Subcutaneous adipose tissue (tissue), 4 donors: ENCODE data around the gene RTL10. TPM values are rescaled to one million over a fixed set of nuclear protein-coding genes. Genes with fewer than 3 reads are reported as not detected.

Experiments
- total RNA-seq, 4 donors: library from RNA; depleted of rRNA; stranded (reverse); fragments of >200 nt; gene quantifications; one replicate each; pipeline ENCODE4 v1.1.0, GENCODE V29; 2016
- TF ChIP-seq, protein P1 (sequence below): fragments of 450-650 bp; IDR thresholded peaks from one replicate; pipeline ENCODE4 v1.5.1; 2016; ENCODE audit warnings: low read depth, mild to moderate bottlenecking, control low read depth, antibody characterized with exemption, moderate library complexity

RTL10 gene
- total RNA-seq, 4 donors from 2014 or later, result 4.1 to 11.9 (median 6.7) TPM

DNA sequence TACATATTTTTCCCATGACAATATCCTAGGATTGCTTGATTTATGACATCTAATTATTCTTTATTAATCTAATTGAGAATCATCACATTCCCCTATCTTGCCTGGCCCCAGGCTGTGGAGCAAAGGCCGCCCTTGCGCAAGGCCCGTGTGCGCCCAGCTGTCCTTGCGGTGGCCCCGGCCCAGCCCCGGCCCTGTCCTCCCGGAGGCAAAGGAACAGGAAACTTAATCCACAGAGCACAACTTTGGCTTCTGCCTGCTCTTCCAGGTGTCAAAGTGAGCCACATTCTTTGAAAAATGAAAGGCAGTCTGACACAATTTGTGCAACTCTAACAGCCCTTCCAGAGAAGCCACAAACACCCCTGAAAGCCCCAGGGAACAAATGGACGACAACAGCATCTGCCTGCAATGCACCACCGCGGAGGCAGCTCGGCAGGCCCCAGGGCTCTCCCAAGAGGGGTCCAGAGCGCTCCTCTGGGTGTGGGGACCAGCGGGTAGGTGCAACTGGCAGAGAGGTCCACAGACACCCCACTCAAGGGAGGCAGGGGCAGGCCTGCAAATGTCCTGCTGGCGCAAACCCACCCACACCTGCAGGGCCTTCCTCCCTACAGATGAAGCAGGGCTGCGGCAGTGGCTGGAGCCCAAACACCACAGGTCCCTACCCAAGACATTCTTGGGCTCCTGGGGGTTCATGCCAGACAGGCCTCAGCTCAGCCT, 30.3 kb downstream of the RTL10 start:
- TF ChIP-seq, protein P1, sequence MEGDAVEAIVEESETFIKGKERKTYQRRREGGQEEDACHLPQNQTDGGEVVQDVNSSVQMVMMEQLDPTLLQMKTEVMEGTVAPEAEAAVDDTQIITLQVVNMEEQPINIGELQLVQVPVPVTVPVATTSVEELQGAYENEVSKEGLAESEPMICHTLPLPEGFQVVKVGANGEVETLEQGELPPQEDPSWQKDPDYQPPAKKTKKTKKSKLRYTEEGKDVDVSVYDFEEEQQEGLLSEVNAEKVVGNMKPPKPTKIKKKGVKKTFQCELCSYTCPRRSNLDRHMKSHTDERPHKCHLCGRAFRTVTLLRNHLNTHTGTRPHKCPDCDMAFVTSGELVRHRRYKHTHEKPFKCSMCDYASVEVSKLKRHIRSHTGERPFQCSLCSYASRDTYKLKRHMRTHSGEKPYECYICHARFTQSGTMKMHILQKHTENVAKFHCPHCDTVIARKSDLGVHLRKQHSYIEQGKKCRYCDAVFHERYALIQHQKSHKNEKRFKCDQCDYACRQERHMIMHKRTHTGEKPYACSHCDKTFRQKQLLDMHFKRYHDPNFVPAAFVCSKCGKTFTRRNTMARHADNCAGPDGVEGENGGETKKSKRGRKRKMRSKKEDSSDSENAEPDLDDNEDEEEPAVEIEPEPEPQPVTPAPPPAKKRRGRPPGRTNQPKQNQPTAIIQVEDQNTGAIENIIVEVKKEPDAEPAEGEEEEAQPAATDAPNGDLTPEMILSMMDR, result no peak

DNA sequence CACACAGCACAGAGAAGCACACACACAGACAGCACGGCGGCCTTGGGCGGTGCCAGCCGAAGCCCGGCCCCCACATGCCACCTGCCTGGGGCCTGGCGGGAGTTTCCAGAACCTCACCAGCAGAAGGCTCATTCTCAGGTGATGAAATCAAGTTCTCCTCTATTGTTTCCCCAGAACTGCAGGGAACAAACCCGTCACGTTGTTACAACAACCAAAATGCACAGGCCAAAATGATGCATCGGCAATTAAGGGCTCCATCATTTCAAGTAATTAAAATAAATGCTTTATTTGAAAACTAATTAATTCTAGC, 30.8 kb downstream of the RTL10 start:
- TF ChIP-seq, protein P1, result no peak

DNA sequence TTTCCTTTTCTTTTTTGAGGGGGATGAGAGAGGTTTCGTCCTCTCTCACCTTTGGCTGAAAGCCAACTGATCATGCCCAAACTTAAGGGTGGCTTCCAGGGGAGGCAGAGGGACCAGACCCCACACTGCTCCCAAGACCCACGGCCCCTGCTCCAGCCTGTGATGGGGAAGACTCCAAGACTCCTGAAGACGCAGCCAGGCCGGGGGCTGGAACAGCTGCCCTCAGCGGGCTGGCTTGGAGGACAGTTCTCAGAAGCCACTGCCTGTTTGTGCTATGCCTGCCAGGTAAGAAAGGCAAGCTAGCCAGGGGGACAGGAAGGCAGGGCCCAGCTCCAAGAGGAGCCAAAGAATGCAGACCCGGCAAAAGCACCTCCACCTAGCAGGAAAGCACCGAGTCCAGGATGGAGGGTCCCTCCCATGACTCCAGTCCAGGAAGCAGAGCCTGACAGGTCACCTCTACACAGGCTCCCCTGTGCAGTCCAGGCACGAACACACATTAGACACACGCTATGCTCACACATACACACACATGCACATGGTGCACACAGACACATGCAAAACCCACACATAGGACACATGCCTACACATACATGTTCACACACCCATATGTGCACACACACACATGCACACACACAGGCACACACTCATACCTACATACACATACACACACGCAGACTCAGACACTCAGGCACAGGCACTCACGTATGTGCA, 31.3 kb downstream of the RTL10 start:
- TF ChIP-seq, protein P1, result no peak

DNA sequence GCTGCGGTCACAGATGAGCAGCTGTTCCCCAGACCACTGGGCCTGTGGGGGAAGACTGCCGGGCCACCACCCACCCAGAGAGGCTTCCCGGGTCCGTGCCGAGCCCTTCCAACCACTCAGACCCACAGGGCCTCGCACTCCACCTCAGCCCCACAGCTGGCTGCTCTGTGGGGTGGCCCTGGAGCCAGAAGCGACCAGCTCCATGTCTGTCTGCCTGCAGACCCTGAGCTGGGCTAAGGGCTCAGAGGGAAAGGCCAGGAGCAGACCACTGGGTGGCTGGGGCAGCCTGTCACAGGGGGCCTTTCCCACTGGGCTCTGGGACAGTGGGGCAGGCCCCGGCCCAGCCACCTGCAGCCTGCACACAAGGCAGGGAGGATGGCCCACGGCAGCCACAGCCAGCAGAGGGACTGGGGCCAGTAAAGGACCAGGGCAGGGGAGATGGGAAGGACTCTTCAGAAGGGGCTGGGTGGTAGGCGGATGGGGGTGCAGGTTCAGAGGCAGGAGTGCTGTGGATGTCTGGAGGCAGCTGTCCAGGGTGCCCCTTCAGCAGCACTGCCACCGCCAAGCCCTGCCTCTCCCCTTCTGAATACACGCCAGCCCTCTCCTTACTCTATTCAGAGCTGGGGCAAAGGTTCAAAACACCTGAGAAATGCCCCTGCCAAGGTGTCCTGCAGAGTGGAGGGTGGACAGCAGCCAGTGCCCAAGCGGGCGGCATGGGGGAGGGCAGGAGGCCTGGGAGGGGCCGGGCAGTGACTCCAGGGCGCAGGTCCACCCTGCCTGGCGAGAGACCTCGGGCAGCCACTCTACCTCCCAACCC, 32.2 kb downstream of the RTL10 start:
- TF ChIP-seq, protein P1, result no peak

DNA sequence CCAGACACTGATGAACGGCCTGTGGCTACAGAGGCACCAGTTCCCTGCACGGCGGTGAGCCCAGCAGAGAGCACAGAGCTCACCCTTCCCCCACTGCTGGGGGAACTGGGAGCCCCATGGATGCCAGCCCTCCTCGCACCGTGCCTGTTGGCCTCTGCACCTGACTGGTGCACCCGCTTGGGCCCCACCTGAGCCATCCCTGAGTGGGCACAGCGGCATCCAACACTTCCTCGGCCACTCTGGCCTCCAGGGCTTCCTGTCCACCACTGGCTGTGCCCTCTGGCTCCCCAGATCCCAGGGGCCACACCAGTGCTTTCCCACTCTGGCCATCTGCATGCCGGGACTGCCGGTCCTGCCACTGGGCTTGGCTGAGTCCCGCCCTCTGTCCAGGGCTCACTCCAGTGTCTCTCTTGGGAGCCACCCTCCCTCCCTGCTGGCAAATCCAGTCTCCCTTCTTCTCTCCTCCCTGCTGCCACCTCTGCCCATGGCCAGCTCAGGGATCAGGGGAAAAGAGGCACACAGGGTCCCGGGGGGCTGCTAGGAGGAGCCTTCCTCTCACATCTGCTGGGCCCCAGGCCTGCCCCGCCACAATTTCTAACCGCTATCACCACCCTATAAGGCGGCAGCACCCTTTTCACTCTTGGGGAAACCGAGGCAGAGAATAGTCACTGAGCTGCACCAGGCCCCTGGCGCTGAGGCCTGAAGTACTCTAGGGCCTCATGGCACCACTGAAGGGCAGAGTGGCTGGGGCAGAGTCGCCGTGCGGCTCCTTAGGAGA, 33.0 kb downstream of the RTL10 start:
- TF ChIP-seq, protein P1, result no peak

DNA sequence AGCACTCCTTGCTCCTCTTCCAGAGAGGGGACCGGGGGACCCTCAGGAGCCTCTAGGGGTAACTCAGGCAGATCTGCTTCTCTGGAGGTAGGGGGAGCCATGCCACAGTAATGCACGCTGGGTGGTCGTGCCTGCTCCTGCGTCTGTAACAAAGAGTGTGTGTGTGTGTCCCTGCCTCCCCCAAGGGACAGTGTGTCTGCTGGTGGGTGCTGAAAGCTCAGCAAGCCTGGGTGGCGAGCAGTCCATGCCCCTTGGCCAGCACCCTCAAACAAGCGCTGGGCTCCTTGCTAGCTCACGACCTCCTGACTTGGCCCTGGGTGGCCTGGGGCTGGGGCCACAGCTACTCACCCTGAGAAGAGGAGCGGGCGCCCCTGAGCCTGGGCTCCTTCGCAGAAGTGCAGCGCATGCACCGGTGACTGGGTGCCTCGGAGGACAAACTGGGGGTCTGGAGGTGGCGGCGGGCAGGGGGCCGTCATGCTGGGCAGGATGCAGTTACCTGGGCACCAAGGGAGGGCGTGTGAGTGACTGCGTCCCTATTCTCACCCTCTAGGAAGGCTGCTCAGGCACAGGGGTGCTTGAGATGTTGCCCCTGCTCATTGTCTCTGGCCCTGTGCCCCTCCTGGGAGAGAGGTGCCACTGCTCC, 33.7 kb downstream of the RTL10 start:
- TF ChIP-seq, protein P1, result no peak
